Sigmoid colon (tissue), 4 donors: ENCODE results near the gene ZNF532.

ENCODE experiments used
- EP300 ChIP-seq, 4 donors: sonication (generic); formaldehyde crosslinking; IDR thresholded peaks; one replicate each; pipeline ENCODE4 v1.6.1; 2017; ENCODE audit warnings: antibody characterized with exemption in 4 of 4
- TF ChIP-seq, protein P1 (sequence below), 4 experiments: fragments of 450-650 bp in 3 of 4; fragments of 200-600 bp in 1 of 4; IDR thresholded peaks; one replicate each; pipeline ENCODE4 v1.5.1; 2016 to 2019; ENCODE audit warnings: antibody characterized with exemption in 4 of 4, mild to moderate bottlenecking in 3 of 4, moderate library complexity in 2 of 4

GRCh38 chr18:58871514-58872420 is 7.1 kb downstream of the ZNF532 start:
- TF ChIP-seq, protein P1, sequence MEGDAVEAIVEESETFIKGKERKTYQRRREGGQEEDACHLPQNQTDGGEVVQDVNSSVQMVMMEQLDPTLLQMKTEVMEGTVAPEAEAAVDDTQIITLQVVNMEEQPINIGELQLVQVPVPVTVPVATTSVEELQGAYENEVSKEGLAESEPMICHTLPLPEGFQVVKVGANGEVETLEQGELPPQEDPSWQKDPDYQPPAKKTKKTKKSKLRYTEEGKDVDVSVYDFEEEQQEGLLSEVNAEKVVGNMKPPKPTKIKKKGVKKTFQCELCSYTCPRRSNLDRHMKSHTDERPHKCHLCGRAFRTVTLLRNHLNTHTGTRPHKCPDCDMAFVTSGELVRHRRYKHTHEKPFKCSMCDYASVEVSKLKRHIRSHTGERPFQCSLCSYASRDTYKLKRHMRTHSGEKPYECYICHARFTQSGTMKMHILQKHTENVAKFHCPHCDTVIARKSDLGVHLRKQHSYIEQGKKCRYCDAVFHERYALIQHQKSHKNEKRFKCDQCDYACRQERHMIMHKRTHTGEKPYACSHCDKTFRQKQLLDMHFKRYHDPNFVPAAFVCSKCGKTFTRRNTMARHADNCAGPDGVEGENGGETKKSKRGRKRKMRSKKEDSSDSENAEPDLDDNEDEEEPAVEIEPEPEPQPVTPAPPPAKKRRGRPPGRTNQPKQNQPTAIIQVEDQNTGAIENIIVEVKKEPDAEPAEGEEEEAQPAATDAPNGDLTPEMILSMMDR (IDR thresholded peaks at IDR 0.05) = no peak
- no peak for TF ChIP-seq EP300 (IDR thresholded peaks at IDR 0.05)
